SK-N-SH treated with all-trans-retinoic acid at 6 μM for 48 hours (cell line): Measurements from ENCODE around the gene EEA1.

ENCODE experiments used
- ARNTL ChIP-seq: fragments of 450-650 bp; formaldehyde crosslinking; IDR thresholded peaks from 2 replicates; pipeline ENCODE4 v1.5.0; 2020; ENCODE audit warnings: low read depth, mild to moderate bottlenecking, moderate library complexity, borderline replicate concordance
- ESRRG ChIP-seq: fragments of 250-450 bp; sonication (Bioruptor Pico); IDR thresholded peaks from 2 replicates; pipeline ENCODE4 v1.6.1; 2021; ENCODE audit warnings: mild to moderate bottlenecking
- GLIS3 ChIP-seq: fragments of 250-450 bp; sonication (Bioruptor Pico); IDR thresholded peaks from 2 replicates; pipeline ENCODE4 v1.5.0; 2020; ENCODE audit warnings: mild to moderate bottlenecking, moderate library complexity
- ISL1 ChIP-seq: fragments of 250-450 bp; sonication (Bioruptor Pico); IDR thresholded peaks from 2 replicates; pipeline ENCODE4 v2.1.2; 2022; ENCODE audit warnings: mild to moderate bottlenecking, moderate library complexity
- ZFP3 ChIP-seq: fragments of 250-450 bp; sonication (Bioruptor Pico); IDR thresholded peaks from 2 replicates; pipeline ENCODE4 v1.5.0; 2020; ENCODE audit warnings: mild to moderate bottlenecking, moderate library complexity
- ZFP30 ChIP-seq: fragments of 450-650 bp; formaldehyde crosslinking; IDR thresholded peaks from 2 replicates; pipeline ENCODE4 v1.5.0; 2022; ENCODE audit warnings: mild to moderate bottlenecking, moderate library complexity
- ZNF70 ChIP-seq: fragments of 450-650 bp; formaldehyde crosslinking; IDR thresholded peaks from 2 replicates; pipeline ENCODE4 v1.5.0; 2020; ENCODE audit warnings: mild to moderate bottlenecking, moderate library complexity
- TF ChIP-seq, protein P1 (sequence below): fragments of 250-450 bp; sonication (Bioruptor Pico); IDR thresholded peaks from 2 replicates; pipeline ENCODE4 v1.8.0; 2020; ENCODE audit warnings: mild to moderate bottlenecking, moderate library complexity, borderline replicate concordance
- TF ChIP-seq, protein P2 (sequence below): fragments of 250-450 bp; sonication (Bioruptor Pico); IDR thresholded peaks from 2 replicates; pipeline ENCODE4 v1.5.0; 2020; ENCODE audit warnings: mild to moderate bottlenecking, moderate library complexity

- TF ChIP-seq ZFP3 (CRISPR knock-in tag) (no peak), ISL1 (CRISPR knock-in tag) (no peak), ZNF70 (no peak), GLIS3 (no peak), ZFP30 (no peak), ARNTL (CRISPR knock-in tag) (no peak), ESRRG (CRISPR knock-in tag) (no peak)
- TF ChIP-seq, protein P1, sequence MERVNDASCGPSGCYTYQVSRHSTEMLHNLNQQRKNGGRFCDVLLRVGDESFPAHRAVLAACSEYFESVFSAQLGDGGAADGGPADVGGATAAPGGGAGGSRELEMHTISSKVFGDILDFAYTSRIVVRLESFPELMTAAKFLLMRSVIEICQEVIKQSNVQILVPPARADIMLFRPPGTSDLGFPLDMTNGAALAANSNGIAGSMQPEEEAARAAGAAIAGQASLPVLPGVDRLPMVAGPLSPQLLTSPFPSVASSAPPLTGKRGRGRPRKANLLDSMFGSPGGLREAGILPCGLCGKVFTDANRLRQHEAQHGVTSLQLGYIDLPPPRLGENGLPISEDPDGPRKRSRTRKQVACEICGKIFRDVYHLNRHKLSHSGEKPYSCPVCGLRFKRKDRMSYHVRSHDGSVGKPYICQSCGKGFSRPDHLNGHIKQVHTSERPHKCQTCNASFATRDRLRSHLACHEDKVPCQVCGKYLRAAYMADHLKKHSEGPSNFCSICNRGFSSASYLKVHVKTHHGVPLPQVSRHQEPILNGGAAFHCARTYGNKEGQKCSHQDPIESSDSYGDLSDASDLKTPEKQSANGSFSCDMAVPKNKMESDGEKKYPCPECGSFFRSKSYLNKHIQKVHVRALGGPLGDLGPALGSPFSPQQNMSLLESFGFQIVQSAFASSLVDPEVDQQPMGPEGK, result no peak
- TF ChIP-seq, protein P2, sequence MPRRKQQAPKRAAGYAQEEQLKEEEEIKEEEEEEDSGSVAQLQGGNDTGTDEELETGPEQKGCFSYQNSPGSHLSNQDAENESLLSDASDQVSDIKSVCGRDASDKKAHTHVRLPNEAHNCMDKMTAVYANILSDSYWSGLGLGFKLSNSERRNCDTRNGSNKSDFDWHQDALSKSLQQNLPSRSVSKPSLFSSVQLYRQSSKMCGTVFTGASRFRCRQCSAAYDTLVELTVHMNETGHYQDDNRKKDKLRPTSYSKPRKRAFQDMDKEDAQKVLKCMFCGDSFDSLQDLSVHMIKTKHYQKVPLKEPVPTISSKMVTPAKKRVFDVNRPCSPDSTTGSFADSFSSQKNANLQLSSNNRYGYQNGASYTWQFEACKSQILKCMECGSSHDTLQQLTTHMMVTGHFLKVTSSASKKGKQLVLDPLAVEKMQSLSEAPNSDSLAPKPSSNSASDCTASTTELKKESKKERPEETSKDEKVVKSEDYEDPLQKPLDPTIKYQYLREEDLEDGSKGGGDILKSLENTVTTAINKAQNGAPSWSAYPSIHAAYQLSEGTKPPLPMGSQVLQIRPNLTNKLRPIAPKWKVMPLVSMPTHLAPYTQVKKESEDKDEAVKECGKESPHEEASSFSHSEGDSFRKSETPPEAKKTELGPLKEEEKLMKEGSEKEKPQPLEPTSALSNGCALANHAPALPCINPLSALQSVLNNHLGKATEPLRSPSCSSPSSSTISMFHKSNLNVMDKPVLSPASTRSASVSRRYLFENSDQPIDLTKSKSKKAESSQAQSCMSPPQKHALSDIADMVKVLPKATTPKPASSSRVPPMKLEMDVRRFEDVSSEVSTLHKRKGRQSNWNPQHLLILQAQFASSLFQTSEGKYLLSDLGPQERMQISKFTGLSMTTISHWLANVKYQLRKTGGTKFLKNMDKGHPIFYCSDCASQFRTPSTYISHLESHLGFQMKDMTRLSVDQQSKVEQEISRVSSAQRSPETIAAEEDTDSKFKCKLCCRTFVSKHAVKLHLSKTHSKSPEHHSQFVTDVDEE (CRISPR knock-in tag), result no peak
Measured at GRCh38 chr12:92939116-92939515, 10.0 kb upstream of the EEA1 start.
